GM23248 (cell line): ENCODE results near the gene FAM171A2. TPM values are rescaled to one million over a fixed set of nuclear protein-coding genes. Genes with fewer than 3 reads are reported as not detected.
"Not testable (repeated sequence)": the region's sequence is repeated elsewhere in the genome, so short reads cannot be mapped to it uniquely, and the experiment has no call there.

Experiments used
- DNase-seq: peaks from one replicate; pipeline ENCODE4 v3.0.0-alpha.2; 2015
- H2AFZ ChIP-seq: fragments of 200-600 bp; sonication (generic); 2 replicates; pipeline ENCODE4 v1.6.1; 2016; ENCODE audit warnings: antibody characterized with exemption
- H3F3A ChIP-seq: fragments of 200-600 bp; sonication (generic); 2 replicates; pipeline ENCODE4 v1.6.1; 2016; ENCODE audit warnings: mild to moderate bottlenecking, antibody characterized with exemption, mixed run types; ENCODE audit not compliant: insufficient read depth
- H3K27ac ChIP-seq: fragments of 200-600 bp; sonication (generic); 2 replicates; pipeline ENCODE4 v1.5.1; 2016; ENCODE audit warnings: mild to moderate bottlenecking
- H3K27me3 ChIP-seq: fragments of 200-600 bp; sonication (generic); replicated peaks from 2 replicates; pipeline ENCODE4 v1.6.1; 2016; ENCODE audit warnings: mild to moderate bottlenecking; ENCODE audit not compliant: insufficient read depth
- H3K36me3 ChIP-seq: fragments of 200-600 bp; sonication (generic); 2 replicates; pipeline ENCODE4 v1.6.1; 2016; ENCODE audit warnings: low read depth, mild to moderate bottlenecking
- H3K4me1 ChIP-seq: fragments of 200-600 bp; sonication (generic); 2 replicates; pipeline ENCODE4 v1.6.1; 2016; ENCODE audit warnings: mild to moderate bottlenecking; ENCODE audit not compliant: insufficient read depth
- H3K4me2 ChIP-seq: fragments of 200-600 bp; sonication (generic); one replicate; pipeline ENCODE4 v1.6.1; 2016; ENCODE audit warnings: mild to moderate bottlenecking; ENCODE audit not compliant: unreplicated experiment
- H3K4me3 ChIP-seq: fragments of 200-600 bp; sonication (generic); 2 replicates; pipeline ENCODE4 v1.5.1; 2016; ENCODE audit warnings: mild to moderate bottlenecking
- H3K79me2 ChIP-seq: fragments of 200-600 bp; sonication (generic); 2 replicates; pipeline ENCODE4 v1.6.1; 2016; ENCODE audit warnings: mild to moderate bottlenecking; ENCODE audit not compliant: insufficient read depth
- H3K9ac ChIP-seq: fragments of 200-600 bp; sonication (generic); 2 replicates; pipeline ENCODE4 v1.6.1; 2016; ENCODE audit warnings: mild to moderate bottlenecking
- H3K9me2 ChIP-seq: fragments of 200-600 bp; sonication (generic); 2 replicates; pipeline ENCODE4 v1.6.1; 2016; ENCODE audit warnings: mixed run types, mild to moderate bottlenecking, moderate library complexity; ENCODE audit not compliant: insufficient read depth
- H3K9me3 ChIP-seq: fragments of 200-600 bp; sonication (generic); one replicate; pipeline ENCODE4 v1.6.1; 2017; ENCODE audit warnings: low read depth
- H4K20me1 ChIP-seq: fragments of 200-600 bp; sonication (generic); 2 replicates; pipeline ENCODE4 v1.6.0; 2016; ENCODE audit not compliant: insufficient read depth
- EZH2 ChIP-seq: fragments of 200-600 bp; sonication (generic); IDR thresholded peaks from 2 replicates; pipeline ENCODE4 v1.6.1; 2018; ENCODE audit warnings: antibody characterized with exemption, mild to moderate bottlenecking; ENCODE audit not compliant: insufficient read depth, poor library complexity, severe bottlenecking
- EZH2phosphoT487 ChIP-seq: fragments of 200-600 bp; sonication (generic); IDR thresholded peaks from 2 replicates; pipeline ENCODE4 v1.6.1; 2018; ENCODE audit warnings: antibody characterized with exemption, moderate library complexity, mild to moderate bottlenecking, low read depth; ENCODE audit not compliant: insufficient read depth
- WGBS, 2 experiments: methylation state at CpG; one replicate each; pipeline ENCODE4 v1.1.6; 2015 to 2017; ENCODE audit warnings: low lambda C conversion rate in 2 of 2, low coverage in 1 of 2; ENCODE audit errors: missing lambda C conversion rate in 2 of 2; 5-methylcytosine and 5-hydroxymethylcytosine counted together
- in situ Hi-C: fragments of 300-500 bp; cut with MboI; formaldehyde crosslinking; loops from 2 replicates; pipeline ENCODE4 v1.15.0; 2020
- polyA plus RNA-seq: library from polyadenylated mRNA; unstranded; fragments of >200 nt; fragmentation: Nextera tagmentation; extraction: Ambion mirVana; gene quantifications from 2 replicates; pipeline ENCODE4 v1.2.1, GENCODE V29; 2016
- total RNA-seq: library from RNA; depleted of rRNA; stranded (reverse); fragments of >200 nt; shearing (Covaris generic); gene quantifications from 2 replicates; pipeline ENCODE4 v1.2.3, GENCODE V29; 2014

The FAM171A2 gene
- total and polyA plus RNA-seq, 2 experiments from 2014 or later: 0.25 to 4.8 TPM

DNA sequence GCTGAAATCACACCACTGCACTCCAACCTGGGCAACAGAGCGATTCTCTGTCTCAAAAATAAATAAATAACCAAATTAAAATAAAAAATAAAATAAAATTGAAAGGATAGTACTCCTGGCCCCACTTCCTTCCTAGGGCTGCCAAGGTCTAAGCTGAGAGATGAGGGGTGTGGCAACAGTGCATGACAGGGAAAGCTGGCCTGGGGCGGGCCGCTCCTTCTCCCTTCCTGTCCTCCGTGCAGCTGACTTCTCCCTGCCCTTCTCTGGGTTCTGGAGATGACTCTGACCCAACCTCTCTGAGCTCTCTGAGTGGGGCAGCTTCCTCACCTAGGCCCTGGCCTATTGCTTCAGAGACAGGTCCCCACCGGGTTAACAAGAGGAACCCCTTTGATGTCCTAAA is 30.3 kb downstream of the FAM171A2 start:
- Histone ChIP-seq H3K36me3 (no peaks in the 10 kb centered on the region), H3K79me2 (no peaks in the 10 kb centered on the region), H3K4me1 (peaks cover 4% of the 10 kb centered on the region; the same call in 1 of the 2 replicates), H3K9me2 (no peaks in the 10 kb centered on the region), H3K27me3 (no peaks in the 10 kb centered on the region), H3F3A (peaks cover under 1% of the 10 kb centered on the region; the same call in 1 of the 2 replicates), H3K4me2 (no peak overlapping the region), H3K9ac (no peak overlapping the region), H3K9me3 (no peaks in the 10 kb centered on the region), H3K27ac (no peak overlapping the region), H2AFZ (no peak overlapping the region), H3K4me3 (no peak overlapping the region), H4K20me1 (no peaks in the 10 kb centered on the region)
- DNase-seq: no peak
- WGBS, 2 experiments: 48 to 58% methylated on average over 5 of the region's 5 CpGs
- TF ChIP-seq EZH2phosphoT487: no peak
- TF ChIP-seq EZH2: no peak
- in situ Hi-C loops: no loop called here

DNA sequence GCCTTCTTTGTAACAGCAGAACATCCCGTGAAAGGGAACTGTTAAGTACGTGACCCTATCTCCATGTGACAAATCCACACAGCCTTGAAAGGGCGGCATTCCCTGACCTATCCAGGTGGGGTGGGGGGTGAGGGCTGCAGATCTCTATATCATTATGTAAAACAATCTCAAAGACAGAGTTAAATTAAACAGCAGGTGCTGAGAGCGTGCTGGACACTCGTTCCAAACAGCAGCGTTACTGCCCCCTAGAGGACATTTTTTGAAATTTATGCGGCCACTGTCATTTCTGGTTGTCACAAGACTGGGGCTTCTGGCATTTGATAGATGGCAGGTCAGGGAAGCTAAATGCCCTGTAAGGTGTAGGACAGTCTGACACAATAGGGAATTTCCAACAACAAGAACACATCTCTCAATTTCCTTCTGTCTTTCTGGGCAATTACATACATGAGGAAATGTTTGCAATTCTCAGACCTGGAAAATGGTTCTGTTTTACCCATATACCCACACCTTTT is 32.3 kb downstream of the FAM171A2 start:
- no peak for TF ChIP-seq EZH2
- no peak for TF ChIP-seq EZH2phosphoT487
- WGBS, 2 experiments: 0 to 3% methylated on average over 7 of the region's 7 CpGs
- no peak overlapping the region for H3K9ac ChIP-seq
- in situ Hi-C loops: no loop called here
- no peaks in the 10 kb centered on the region for H3K27me3 ChIP-seq
- H3K27ac ChIP-seq: no peak overlapping the region
- H2AFZ ChIP-seq: no peak overlapping the region
- no peaks in the 10 kb centered on the region for H3K9me2 ChIP-seq
- peaks cover 7% of the 10 kb centered on the region; the same call in 1 of the 2 replicates for H3F3A ChIP-seq
- H3K36me3 ChIP-seq: no peaks in the 10 kb centered on the region
- no peaks in the 10 kb centered on the region for H3K79me2 ChIP-seq
- peak; percentile 72 for DNase-seq
- H3K9me3 ChIP-seq: no peaks in the 10 kb centered on the region
- H3K4me3 ChIP-seq: no peak overlapping the region
- no peaks in the 10 kb centered on the region for H4K20me1 ChIP-seq
- peaks cover 7% of the 10 kb centered on the region; the same call in 1 of the 2 replicates for H3K4me1 ChIP-seq
- no peak overlapping the region for H3K4me2 ChIP-seq

DNA sequence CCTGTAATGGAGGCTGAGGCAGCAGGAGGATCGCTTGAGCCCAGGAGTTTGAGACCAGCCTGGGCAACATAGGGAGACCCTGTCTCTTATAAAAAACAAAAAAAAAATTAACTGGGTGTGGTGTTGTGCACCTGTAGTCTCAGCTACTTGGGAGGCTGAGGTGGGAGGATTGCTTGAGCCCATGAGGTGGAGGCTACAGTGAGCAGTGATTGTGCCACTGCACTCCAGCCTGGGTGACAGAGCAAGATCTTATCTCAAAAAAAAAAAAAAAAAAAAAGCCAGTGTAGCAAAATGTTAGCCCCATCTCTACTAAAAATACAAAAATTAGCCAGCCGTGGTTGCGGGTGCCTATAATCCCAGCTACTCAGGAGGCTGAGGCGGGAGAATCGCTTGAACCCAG is 33.4 kb downstream of the FAM171A2 start:
- WGBS, 2 experiments: 65 to 68% methylated on average over 5 of the region's 5 CpGs
- H3K27me3 ChIP-seq, H3K27ac ChIP-seq, H3K9me3 ChIP-seq, DNase-seq, H3K4me3 ChIP-seq, H4K20me1 ChIP-seq, H3K9ac ChIP-seq, H3K4me2 ChIP-seq, H3K36me3 ChIP-seq, H3K9me2 ChIP-seq, H3K79me2 ChIP-seq, in situ Hi-C loops, H2AFZ ChIP-seq, H3K4me1 ChIP-seq: not testable (repeated sequence)
- H3F3A ChIP-seq: peaks cover 16% of the 10 kb centered on the region

DNA sequence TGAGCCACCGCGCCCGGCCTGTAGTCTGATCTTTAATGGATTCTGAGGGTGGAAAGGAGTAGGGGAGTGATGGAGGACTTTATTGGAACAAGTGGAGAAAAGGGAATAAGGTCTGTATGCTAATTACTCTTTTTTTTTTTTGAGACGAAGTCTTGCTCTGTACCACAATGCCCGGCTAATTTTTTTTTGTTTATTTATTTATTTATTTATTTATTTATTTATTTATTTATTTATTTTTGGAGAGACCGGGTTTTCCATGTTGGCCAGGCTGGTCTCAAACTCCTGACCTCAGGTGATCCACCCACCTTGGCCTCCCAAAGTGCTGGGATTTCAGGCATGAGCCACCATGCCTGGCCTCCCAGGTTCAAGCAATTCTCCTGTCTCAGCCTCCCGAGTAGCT is 34.1 kb downstream of the FAM171A2 start:
- H3K36me3 ChIP-seq, H3K27me3 ChIP-seq, H2AFZ ChIP-seq, H3K79me2 ChIP-seq, H3K27ac ChIP-seq, H3K4me1 ChIP-seq, H3K4me3 ChIP-seq, H3K9me3 ChIP-seq, H3K9ac ChIP-seq, H3K9me2 ChIP-seq, H3K4me2 ChIP-seq, H4K20me1 ChIP-seq, DNase-seq: not testable (repeated sequence)
- peaks cover 16% of the 10 kb centered on the region for H3F3A ChIP-seq
- in situ Hi-C loops: loop anchor here (5.0 kb wide), 1 partner anchor 107 kb away; no protein-coding TSS in a partner anchor
- WGBS, 2 experiments: 73 to 74% methylated on average over 7 of the region's 7 CpGs
